Karpas-422 (cell line): ENCODE results near the gene PRCP. TPM values are rescaled to one million over a fixed set of nuclear protein-coding genes. Genes with fewer than 3 reads are reported as not detected.

Experiments
- DNase-seq: peaks from one replicate; pipeline ENCODE4 v3.0.0-alpha.2; 2015
- H2AFZ ChIP-seq: fragments of 200-600 bp; sonication (generic); 2 replicates; pipeline ENCODE4 v1.6.1; 2014; ENCODE audit warnings: antibody characterized with exemption, low read length, mixed read lengths
- H3K27ac ChIP-seq: fragments of 200-600 bp; sonication (generic); 2 replicates; pipeline ENCODE4 v1.5.1; 2014; ENCODE audit warnings: mild to moderate bottlenecking, low read length, moderate library complexity
- H3K27me3 ChIP-seq: fragments of 200-600 bp; sonication (generic); 2 replicates; pipeline ENCODE4 v1.6.1; 2014; ENCODE audit warnings: low read length, mixed read lengths
- H3K36me3 ChIP-seq: fragments of 200-600 bp; sonication (generic); 2 replicates; pipeline ENCODE4 v1.6.1; 2014; ENCODE audit warnings: low read length, mixed read lengths; ENCODE audit not compliant: insufficient read depth
- H3K4me1 ChIP-seq: fragments of 200-600 bp; sonication (generic); 2 replicates; pipeline ENCODE4 v1.6.1; 2014; ENCODE audit warnings: mild to moderate bottlenecking, low read length, mixed read lengths
- H3K4me2 ChIP-seq: fragments of 200-600 bp; sonication (generic); 2 replicates; pipeline ENCODE4 v1.6.1; 2014; ENCODE audit warnings: low read length, low read depth, mild to moderate bottlenecking; ENCODE audit not compliant: poor library complexity, severe bottlenecking
- H3K4me3 ChIP-seq: fragments of 200-600 bp; sonication (generic); 2 replicates; pipeline ENCODE4 v1.5.1; 2014; ENCODE audit warnings: mild to moderate bottlenecking, antibody characterized with exemption, low read length, mixed read lengths
- H3K79me2 ChIP-seq: fragments of 200-600 bp; sonication (generic); 2 replicates; pipeline ENCODE4 v1.6.1; 2014; ENCODE audit warnings: mild to moderate bottlenecking, low read length, mixed read lengths
- H3K9ac ChIP-seq: fragments of 200-600 bp; sonication (generic); 2 replicates; pipeline ENCODE4 v1.6.0; 2014; ENCODE audit warnings: low read length
- H3K9me2 ChIP-seq: fragments of 200-600 bp; sonication (generic), shearing (Covaris generic); replicated peaks from 2 replicates; pipeline ENCODE4 v1.6.0; 2014; ENCODE audit warnings: mild to moderate bottlenecking, low read length, moderate library complexity; ENCODE audit not compliant: insufficient read depth
- H3K9me3 ChIP-seq: fragments of 300-700, 200-600 bp; sonication (generic); 2 replicates; pipeline ENCODE4 v1.6.1; 2014; ENCODE audit warnings: low read length, mixed read lengths
- H4K20me1 ChIP-seq: fragments of 200-600 bp; sonication (generic); 2 replicates; pipeline ENCODE4 v1.6.1; 2014; ENCODE audit warnings: mild to moderate bottlenecking, antibody characterized with exemption, low read length, low read depth; ENCODE audit not compliant: insufficient read depth
- total RNA-seq: library from RNA; depleted of rRNA; stranded (reverse); fragments of >200 nt; shearing (Covaris generic); gene quantifications from 2 replicates; pipeline ENCODE4 v1.2.3, GENCODE V29; 2014; ENCODE audit warnings: low replicate concordance

PRCP gene
- total RNA-seq, 1 experiment from 2014 or later, result 46.1 TPM

- Histone ChIP-seq H3K4me3 (no peak overlapping the region), H3K4me2 (no peak overlapping the region), H3K36me3 (no peaks in the 10 kb centered on the region), H3K79me2 (no peaks in the 10 kb centered on the region), H3K9ac (no peak overlapping the region), H3K9me3 (no peaks in the 10 kb centered on the region), H3K9me2 (no peaks in the 10 kb centered on the region), H2AFZ (no peak overlapping the region), H4K20me1 (no peaks in the 10 kb centered on the region), H3K4me1 (no peaks in the 10 kb centered on the region), H3K27me3 (no peaks in the 10 kb centered on the region), H3K27ac (no peak overlapping the region)
- DNase-seq, result no peak
These were observed 51.4 kb downstream of the PRCP start for GRCh38 chr11:82848829-82849228.

GRCh38 chr11:82845356-82846353 lies 54.6 kb downstream of the PRCP start:
- no peaks in the 10 kb centered on the region for H3K9me3 ChIP-seq
- no peak overlapping the region for H2AFZ ChIP-seq
- H3K4me2 ChIP-seq, result no peak overlapping the region
- H3K4me3 ChIP-seq, result no peak overlapping the region
- no peaks in the 10 kb centered on the region for H4K20me1 ChIP-seq
- H3K4me1 ChIP-seq, result no peaks in the 10 kb centered on the region
- no peak overlapping the region for H3K27ac ChIP-seq
- no peak for DNase-seq
- H3K36me3 ChIP-seq, result no peaks in the 10 kb centered on the region
- no peak overlapping the region for H3K9ac ChIP-seq
- no peaks in the 10 kb centered on the region for H3K27me3 ChIP-seq
- H3K9me2 ChIP-seq, result no peaks in the 10 kb centered on the region
- no peaks in the 10 kb centered on the region for H3K79me2 ChIP-seq

GRCh38 chr11:82843057-82843795 lies 57.0 kb downstream of the PRCP start:
- peaks cover 7% of the 10 kb centered on the region; the same call in 1 of the 2 replicates for H3K9me2 ChIP-seq
- no peaks in the 10 kb centered on the region for H3K79me2 ChIP-seq
- H3K4me3 ChIP-seq, result no peak overlapping the region
- H3K36me3 ChIP-seq, result no peaks in the 10 kb centered on the region
- no peak overlapping the region for H3K9ac ChIP-seq
- H3K27me3 ChIP-seq, result no peaks in the 10 kb centered on the region
- no peak overlapping the region for H3K27ac ChIP-seq
- H3K4me1 ChIP-seq, result peaks cover 7% of the 10 kb centered on the region
- DNase-seq, result no peak
- no peak overlapping the region for H2AFZ ChIP-seq
- H3K4me2 ChIP-seq, result no peak overlapping the region
- no peaks in the 10 kb centered on the region for H3K9me3 ChIP-seq
- no peaks in the 10 kb centered on the region for H4K20me1 ChIP-seq

DNA sequence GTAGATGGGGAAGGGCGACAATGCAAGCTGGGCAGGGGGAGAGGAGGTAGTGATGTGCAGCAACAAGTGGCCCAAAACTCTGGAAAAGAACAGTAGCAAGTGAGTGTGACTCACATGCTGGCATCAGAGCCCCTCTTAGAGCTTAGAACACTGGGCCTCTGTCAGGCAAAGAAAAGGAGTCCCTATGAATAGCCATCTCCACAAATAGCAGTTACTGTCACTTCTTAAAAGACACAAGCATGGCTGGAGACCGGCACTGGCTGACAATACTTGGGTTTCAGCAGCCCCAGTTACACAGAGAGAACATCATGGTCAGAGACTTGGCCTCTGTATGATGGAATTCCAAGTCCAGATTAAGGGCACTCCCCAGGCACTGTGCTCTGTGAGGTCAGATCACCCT lies 58.2 kb downstream of the PRCP start:
- Histone ChIP-seq H2AFZ (no peak overlapping the region), H3K27ac (no peak overlapping the region), H3K4me1 (peaks cover 7% of the 10 kb centered on the region), H3K79me2 (no peaks in the 10 kb centered on the region), H3K9me2 (peaks cover 7% of the 10 kb centered on the region; the same call in 1 of the 2 replicates), H3K9me3 (no peaks in the 10 kb centered on the region), H3K4me3 (no peak overlapping the region), H3K36me3 (no peaks in the 10 kb centered on the region), H3K4me2 (no peak overlapping the region), H3K27me3 (no peaks in the 10 kb centered on the region), H3K9ac (no peak overlapping the region), H4K20me1 (no peaks in the 10 kb centered on the region)
- DNase-seq, result no peak

DNA sequence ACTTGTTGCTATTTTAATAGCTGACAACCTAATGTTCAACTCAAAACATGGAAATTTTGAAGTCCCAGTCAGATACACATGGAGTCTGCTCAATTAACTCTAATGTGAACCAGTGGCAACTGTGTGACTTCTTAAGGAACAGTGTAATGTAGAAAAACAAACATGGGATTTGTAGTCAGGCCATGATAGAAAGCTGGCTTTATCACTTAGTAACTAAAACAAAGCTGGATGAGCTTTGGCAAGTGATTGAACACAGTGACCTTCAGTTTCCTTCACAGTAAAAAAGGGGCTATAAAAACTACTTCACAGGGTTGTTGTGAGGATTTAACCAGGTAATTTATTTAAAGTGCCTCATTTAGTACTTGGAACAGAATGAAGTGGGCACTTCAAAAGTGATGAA lies 62.6 kb downstream of the PRCP start:
- Histone ChIP-seq H3K36me3 (no peaks in the 10 kb centered on the region), H3K9ac (no peak overlapping the region), H3K4me3 (no peak overlapping the region), H2AFZ (no peak overlapping the region), H3K79me2 (no peaks in the 10 kb centered on the region), H3K9me3 (no peaks in the 10 kb centered on the region), H3K4me1 (peaks cover 7% of the 10 kb centered on the region), H3K27me3 (no peaks in the 10 kb centered on the region), H3K27ac (no peak overlapping the region), H3K9me2 (peaks cover 7% of the 10 kb centered on the region; the same call in 1 of the 2 replicates), H3K4me2 (no peak overlapping the region), H4K20me1 (no peaks in the 10 kb centered on the region)
- DNase-seq, result no peak

- no peak for DNase-seq
- Histone ChIP-seq H4K20me1 (no peaks in the 10 kb centered on the region), H3K9ac (no peak overlapping the region), H3K27me3 (no peaks in the 10 kb centered on the region), H3K36me3 (no peaks in the 10 kb centered on the region), H3K4me3 (no peak overlapping the region), H3K9me3 (no peaks in the 10 kb centered on the region), H2AFZ (no peak overlapping the region), H3K4me2 (no peak overlapping the region), H3K79me2 (no peaks in the 10 kb centered on the region), H3K9me2 (no peaks in the 10 kb centered on the region), H3K4me1 (no peaks in the 10 kb centered on the region), H3K27ac (no peak overlapping the region)
These were observed 67.2 kb downstream of the PRCP start for GRCh38 chr11:82832983-82833382.

- Histone ChIP-seq H4K20me1 (no peaks in the 10 kb centered on the region), H3K36me3 (no peaks in the 10 kb centered on the region), H3K79me2 (no peaks in the 10 kb centered on the region), H3K9me3 (no peaks in the 10 kb centered on the region), H3K27ac (no peak overlapping the region), H3K4me2 (no peak overlapping the region), H3K4me3 (no peak overlapping the region), H3K9me2 (no peaks in the 10 kb centered on the region), H3K27me3 (no peaks in the 10 kb centered on the region), H3K9ac (no peak overlapping the region), H3K4me1 (peaks cover 8% of the 10 kb centered on the region), H2AFZ (no peak overlapping the region)
- DNase-seq, result no peak
These were observed 68.9 kb downstream of the PRCP start for GRCh38 chr11:82831364-82831763.

- H3K79me2 ChIP-seq, result no peaks in the 10 kb centered on the region
- no peaks in the 10 kb centered on the region for H3K9me3 ChIP-seq
- H3K27ac ChIP-seq, result no peak overlapping the region
- H3K9me2 ChIP-seq, result no peaks in the 10 kb centered on the region
- H2AFZ ChIP-seq, result no peak overlapping the region
- no peak overlapping the region for H3K4me2 ChIP-seq
- H3K36me3 ChIP-seq, result no peaks in the 10 kb centered on the region
- DNase-seq, result no peak
- H4K20me1 ChIP-seq, result no peaks in the 10 kb centered on the region
- peaks cover 14% of the 10 kb centered on the region for H3K4me1 ChIP-seq
- H3K9ac ChIP-seq, result no peak overlapping the region
- H3K4me3 ChIP-seq, result no peak overlapping the region
- no peaks in the 10 kb centered on the region for H3K27me3 ChIP-seq
These were observed 69.5 kb downstream of the PRCP start for GRCh38 chr11:82830746-82831145.
